Measurements from ENCODE around the gene TLX1. TPM values are rescaled to one million over a fixed set of nuclear protein-coding genes. Genes with fewer than 3 reads are reported as not detected.

TLX1 gene
- 0.60 and 1.8 TPM in 2 replicates for total RNA-seq

DNA sequence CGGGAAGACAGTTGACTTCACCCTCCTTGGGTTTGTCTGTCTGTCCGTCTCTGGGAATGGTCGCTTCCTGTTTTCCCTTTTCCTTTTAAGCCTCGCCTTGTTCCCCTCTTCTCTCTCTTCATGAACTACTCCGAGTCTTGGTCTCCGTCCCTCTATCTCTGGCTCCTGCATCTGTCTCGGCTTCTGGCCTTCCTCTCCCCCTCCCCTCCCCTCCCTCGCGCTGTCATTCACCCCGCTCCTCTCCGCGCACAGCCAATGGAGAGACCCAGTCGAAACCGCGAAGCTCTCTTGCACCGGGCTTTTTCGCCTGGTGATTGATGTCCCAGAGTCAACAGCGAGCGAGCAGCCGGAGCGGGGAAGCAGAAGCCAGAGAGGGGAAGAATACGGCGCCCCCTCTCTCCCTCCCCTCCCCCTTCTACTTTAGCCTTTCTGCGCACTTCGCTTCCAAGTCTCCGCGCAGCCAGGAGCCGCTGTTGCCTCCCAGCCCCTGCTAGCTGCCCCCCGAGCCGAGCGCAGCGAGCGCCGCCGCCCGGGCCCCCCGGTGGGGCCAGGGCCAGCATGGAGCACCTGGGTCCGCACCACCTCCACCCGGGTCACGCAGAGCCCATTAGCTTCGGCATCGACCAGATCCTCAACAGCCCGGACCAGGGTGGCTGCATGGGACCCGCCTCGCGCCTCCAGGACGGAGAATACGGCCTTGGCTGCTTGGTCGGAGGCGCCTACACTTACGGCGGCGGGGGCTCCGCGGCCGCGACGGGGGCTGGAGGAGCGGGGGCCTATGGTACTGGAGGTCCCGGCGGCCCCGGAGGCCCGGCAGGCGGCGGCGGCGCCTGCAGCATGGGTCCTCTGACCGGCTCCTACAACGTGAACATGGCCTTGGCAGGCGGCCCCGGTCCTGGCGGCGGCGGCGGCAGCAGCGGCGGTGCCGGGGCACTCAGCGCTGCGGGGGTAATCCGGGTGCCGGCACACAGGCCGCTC is at the start of gene TLX1:
Gene TLX1 (plus strand): TSS at position 317 of the 978 bp plus-strand sequence. CDS start 242 bp downstream, at position 559.
- no peak for DNase-seq (ENCODE audit: low read depth, low spot score)

DNA sequence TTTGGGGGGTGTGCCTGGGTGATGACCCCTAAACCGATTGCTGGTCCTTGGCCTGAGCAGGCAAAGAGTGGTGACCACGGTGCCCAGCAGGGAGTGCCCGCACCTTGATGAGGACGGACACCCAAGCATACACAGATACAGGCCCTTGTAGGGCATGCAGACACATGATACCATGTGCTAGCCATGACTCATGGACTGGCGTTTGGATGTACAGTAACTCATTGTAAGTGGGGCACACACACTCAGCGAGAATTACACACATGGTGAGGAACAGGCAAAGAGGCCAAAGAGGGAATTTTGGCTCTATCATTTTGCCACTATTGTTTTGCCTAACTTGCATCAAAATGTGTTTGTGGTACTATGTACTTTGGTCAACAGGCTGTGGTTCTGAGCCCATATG is 45.3 kb upstream of the TLX1 start:
- DNase-seq (ENCODE audit: low read depth, low spot score), result no peak

DNA sequence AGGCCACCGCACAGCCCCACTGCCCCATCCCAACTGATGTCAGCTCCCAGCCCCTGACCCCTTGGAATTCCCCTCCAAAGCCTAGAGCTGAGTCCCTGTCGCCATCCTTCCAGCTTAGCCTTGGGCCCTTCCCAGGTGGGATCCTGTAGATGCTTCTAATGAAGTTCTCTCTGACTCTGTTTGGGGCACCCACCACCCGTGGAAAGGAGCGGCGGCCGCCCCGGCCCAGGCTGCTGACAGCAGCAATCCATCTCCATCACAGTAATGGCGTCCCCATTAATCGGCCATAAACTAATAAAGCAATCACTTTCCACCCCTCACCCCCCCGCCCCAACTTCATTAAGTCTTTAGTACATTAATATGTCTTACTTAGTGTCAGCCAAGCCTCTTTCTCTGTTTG is 43.7 kb upstream of the TLX1 start:
- no peak for DNase-seq (ENCODE audit: low read depth, low spot score)

DNA sequence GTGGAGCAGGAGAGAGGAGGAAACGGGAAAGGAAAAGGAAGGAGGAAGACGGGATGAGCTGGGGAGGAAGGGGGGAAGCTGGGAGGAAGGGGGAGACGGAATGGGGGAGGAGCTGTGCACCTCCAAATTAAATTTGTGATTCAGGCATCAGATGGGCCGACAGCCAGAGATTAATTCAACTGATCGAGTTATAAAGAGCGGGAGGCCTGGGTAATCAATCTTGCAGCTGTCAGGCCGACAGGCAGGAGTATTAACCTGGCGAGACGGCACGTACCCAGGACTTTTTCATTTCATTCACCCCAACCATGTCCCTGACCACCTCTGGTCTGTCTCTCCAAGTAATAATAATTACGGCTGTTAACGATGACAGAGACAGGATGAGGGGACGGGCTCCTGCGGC is 43.1 kb upstream of the TLX1 start:
- DNase-seq (ENCODE audit: low read depth, low spot score), result no peak

- no peak for DNase-seq (ENCODE audit: low read depth, low spot score)
These were observed 41.4 kb upstream of the TLX1 start for GRCh38 chr10:101089520-101090299.

- DNase-seq (ENCODE audit: low read depth, low spot score), result no peak
These were observed 40.5 kb upstream of the TLX1 start for GRCh38 chr10:101090597-101090996.

DNA sequence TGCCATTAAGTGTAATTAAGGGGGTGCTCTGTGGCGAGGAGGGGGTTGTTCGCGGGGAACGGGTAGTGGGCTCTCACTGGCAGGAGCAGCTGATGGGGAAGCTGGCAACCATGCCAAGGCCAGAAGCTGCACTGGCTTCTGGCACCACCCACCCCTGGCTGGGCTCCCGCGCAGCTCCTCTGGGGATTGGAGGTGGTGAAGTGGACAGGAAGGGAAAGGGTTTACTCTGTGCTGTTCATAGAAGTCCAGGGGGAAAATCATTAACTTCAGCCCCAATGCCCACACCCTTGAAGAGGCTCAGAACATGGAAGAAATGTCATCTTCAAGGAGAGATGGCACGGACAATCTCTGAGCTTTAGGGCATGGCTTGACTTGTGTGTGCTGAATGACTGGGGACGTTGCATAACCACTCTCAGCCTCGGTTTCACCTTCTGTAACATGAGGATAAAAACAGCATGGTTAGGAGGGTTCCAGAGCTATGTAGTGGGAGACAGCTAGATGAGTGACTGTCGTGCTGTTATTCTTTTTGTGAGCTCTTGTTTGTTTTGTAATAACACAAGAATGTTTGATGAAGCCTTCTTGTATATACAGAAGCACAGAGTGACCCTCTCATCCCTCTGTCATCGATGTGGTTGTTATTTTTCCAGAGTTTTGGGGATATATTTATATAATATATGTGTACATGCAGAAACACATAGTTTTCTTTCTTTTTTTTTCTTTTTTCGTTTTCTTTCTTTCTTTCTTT is 39.4 kb upstream of the TLX1 start:
- DNase-seq (ENCODE audit: low read depth, low spot score), result no peak

DNA sequence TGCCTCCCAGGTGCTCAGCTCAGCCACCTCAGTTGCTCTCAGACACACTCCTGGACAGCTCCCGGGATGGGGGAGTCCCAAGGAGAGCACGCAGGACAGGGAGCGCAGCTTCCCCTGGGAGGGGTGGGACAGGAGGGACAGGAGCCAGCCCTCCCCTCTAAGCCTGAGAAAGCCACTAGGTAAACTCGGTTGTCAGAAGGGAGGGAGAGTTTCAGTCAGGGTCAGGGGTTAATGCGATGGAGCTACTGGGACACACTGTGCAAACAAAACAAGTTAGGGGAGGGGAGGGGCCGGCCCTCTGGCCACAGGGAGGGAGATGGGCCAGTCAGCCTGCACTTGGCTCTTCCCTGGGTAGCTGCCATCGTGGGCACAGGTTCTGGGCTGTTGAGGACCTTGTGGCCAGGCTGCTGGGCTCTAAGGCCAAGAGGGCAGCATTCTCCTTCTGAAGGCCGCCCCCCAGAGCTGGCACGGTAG is 38.2 kb upstream of the TLX1 start:
- DNase-seq (ENCODE audit: low read depth, low spot score), result no peak

DNA sequence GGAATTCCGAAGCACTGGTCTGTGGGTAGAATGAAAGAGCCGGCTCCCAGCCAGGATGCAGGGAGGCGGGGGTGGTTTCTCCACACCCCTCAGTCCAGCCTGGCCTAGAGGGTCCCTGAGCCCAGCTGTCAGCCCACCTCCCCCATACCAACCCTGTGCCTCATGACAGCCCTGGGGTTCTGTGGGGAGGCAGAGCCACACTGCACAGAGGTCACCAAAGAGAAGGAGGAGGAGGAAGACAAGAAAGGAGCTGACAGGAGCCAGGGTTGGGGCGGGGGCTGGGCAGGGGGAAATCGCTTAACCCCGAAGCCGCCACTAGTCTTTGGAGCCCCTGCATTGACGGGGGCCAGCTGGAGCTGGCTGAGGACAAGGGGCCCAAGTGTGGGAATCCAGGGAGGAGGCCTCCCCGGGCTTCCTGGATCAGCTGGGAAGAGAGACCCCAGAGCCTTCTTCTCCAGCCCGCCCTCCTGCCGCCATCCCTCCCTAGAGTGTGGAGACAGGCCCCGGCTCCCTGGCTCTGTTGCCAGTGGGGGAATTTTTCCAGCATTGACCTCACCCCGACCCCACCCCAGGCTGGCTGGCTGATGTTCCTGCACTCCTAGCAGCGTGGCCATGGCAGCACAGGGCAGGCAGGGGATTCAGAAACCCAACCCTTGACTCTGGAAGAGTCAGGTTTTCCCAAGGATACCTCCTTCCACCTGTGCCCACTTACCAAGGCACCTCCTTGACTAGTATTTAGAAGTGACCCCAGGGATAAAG is 36.8 kb upstream of the TLX1 start:
- DNase-seq (ENCODE audit: low read depth, low spot score), result no peak

DNA sequence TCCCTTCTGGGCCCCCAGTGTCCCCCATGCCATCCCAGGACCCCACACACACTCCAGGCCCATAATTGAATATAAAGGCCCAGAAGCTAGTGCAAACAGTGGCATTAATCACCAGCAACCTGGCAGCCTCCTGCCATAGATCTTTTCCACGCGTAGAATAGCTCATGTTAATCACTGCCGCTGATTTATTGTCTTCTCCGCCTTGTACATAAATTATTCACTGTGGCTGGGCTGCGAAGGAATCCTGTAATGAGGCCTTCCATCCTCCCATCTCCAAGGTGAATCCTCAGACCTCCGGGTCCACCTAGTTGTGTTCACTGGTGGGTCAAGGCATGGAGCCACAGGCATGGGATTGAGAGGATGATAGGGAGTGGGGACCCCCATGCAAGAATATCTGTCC is 36.1 kb upstream of the TLX1 start:
- DNase-seq (ENCODE audit: low read depth, low spot score), result no peak

- peak; percentile 11 for DNase-seq (ENCODE audit: low read depth, low spot score)
These were observed 35.4 kb upstream of the TLX1 start for GRCh38 chr10:101095550-101096213.

DNA sequence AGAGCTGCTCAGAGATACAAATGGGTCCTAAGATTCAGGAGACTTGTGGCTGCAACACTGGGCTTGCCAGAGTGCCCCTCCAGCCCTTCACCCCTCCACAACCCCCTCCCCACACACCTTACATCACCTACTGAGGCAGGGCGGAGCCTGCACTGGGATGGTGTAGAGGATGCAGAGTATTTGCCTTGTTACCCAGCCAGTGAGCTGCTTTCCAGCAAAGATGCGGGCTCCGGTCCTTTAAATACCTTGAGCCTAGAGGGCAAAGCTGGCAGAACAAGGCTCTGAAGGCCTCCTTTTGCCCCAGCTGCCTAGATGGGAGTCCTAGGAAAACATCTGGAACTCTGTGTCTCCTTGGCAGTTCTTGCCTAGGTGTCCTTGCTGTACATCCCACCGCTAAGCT is 34.7 kb upstream of the TLX1 start:
- no peak for DNase-seq (ENCODE audit: low read depth, low spot score)

- DNase-seq (ENCODE audit: low read depth, low spot score), result no peak
These were observed 33.2 kb upstream of the TLX1 start for GRCh38 chr10:101097881-101098280.

DNA sequence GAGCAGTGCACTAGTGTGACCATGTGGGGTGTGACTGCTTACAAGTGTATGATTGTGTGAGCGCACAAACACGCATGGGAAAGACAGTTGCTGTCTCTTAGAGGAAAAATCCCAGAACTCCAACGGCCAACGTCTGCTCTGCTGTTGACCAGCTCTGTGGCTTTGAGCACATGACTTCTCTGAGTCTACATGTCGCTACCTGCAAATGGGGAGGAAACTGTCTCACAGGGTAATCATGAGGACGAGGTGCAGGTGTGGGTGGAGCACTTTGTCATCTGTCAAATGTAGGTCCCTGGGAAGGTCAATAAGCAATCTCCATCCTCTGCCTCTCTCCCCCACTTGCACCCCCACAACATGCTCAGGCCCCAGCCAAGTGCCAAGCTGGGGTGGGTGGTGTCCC is 31.2 kb upstream of the TLX1 start:
- DNase-seq (ENCODE audit: low read depth, low spot score), result no peak

DNA sequence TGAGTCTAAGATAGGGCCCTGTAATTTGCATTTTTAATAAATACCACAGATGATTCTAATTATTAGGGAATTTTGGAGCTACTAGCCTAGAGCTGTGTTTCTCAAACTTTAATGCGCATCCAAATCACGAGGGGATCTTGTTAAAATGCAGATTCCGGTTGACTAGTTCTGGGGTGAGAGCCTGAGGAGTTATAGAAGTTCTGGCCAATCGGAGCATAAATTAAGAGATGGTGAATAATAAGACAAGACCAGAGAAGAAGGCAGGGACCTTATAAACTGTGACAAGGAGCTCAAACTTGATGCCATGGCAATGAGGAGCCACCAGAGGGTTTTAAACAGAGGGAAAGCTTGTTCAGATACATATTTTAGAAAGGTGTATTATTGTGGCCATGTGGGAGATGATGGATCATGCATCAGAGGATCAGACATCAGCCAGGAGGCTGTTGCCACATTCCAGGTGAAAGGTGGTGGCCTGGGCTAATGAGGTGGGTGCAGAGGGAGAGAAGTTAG is 29.7 kb upstream of the TLX1 start:
- no peak for DNase-seq (ENCODE audit: low read depth, low spot score)

- DNase-seq (ENCODE audit: low read depth, low spot score), result no peak
These were observed 27.7 kb upstream of the TLX1 start for GRCh38 chr10:101103430-101103829.

DNA sequence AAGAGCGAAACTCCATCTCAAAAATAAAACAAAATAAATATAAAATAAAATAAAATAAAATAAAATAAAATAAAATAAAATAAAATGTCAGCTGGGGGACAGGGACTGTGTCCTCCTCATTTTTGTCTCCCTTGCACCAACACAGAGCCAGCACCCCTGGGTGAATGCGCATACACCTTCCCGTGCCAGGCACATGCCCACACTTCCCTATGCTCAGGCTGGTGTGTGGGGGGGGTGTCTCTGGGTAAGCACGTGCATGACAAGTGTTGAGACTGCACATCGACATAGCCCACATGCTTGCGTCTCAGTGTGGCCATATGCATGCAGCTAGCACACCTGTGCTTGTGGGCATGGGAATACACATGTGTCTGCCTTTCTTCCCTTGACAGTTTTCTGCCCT is 24.7 kb upstream of the TLX1 start:
- no peak for DNase-seq (ENCODE audit: low read depth, low spot score)

GRCh38 chr10:101107771-101108170 is 23.3 kb upstream of the TLX1 start:
- DNase-seq (ENCODE audit: low read depth, low spot score), result no peak

DNA sequence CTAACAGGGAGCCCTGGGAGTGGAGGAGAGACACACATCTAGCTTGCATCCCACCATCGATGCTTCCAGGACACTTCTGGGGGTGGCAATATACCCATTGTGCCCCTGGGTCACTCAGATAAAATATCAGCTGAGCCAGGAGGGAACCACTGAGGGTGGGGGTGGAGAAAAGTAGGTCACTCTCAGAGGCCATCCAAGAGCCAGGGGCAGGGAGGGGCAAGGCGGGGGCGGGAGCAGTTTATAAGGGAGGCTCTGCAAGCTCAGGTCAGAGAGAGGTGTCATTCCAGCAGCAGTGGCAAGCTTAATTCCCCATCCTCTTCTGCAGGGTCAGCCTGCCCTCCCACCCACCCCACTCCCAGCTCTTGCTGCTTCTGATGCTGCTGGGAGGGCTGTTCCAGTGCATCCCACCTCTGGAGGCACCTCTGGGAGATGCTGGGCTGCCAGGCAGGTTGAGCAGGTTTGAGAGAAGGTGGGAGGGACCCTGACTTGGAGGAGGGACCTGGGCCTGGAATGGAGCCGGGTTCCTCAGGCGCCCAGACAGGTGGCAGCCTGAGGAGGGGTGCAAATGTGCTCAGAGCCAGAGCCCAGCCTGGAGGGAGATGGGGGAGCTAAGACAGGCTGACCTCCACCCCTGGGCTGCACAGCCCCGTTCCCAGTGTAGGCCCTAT is 20.1 kb upstream of the TLX1 start:
- DNase-seq (ENCODE audit: low read depth, low spot score), result no peak

GRCh38 chr10:101111547-101111946 is 19.6 kb upstream of the TLX1 start:
- DNase-seq (ENCODE audit: low read depth, low spot score), result no peak

Data from pulmonary artery endothelial cell (primary cell).